Thoracic aorta (tissue), 2 donors: ENCODE measurements around the gene FAM170B. TPM values are rescaled to one million over a fixed set of nuclear protein-coding genes. Genes with fewer than 3 reads are reported as not detected.

Experiments used
- ATAC-seq: fragments of 150-250 bp; one replicate; pipeline ENCODE4 v1.8.0; 2017; ENCODE audit warnings: low read depth; ENCODE audit not compliant: insufficient number of reproducible peaks, low FRiP score
- DNase-seq: peaks from one replicate; pipeline ENCODE4 v3.0.0-alpha.2; 2020; ENCODE audit warnings: low spot score
- H3K27ac ChIP-seq, 2 donors: fragments of 200-600 bp; sonication (generic); 1 replicate in 1 of 2; 2 replicates in 1 of 2; pipeline ENCODE4 v1.5.1; 2016; ENCODE audit warnings: mild to moderate bottlenecking in 2 of 2, moderate library complexity in 2 of 2
- H3K27me3 ChIP-seq: fragments of 200-600 bp; sonication (generic); replicated peaks from 2 replicates; pipeline ENCODE4 v1.6.0; 2016; ENCODE audit warnings: mild to moderate bottlenecking; ENCODE audit not compliant: insufficient read depth
- H3K36me3 ChIP-seq: fragments of 200-600 bp; sonication (generic); one replicate; pipeline ENCODE4 v1.5.1; 2016
- H3K4me1 ChIP-seq, 2 donors: fragments of 200-600 bp; sonication (generic); 1 replicate in 1 of 2; 2 replicates in 1 of 2; pipeline versions ENCODE4 v1.5.1 to v1.6.0; 2016; ENCODE audit warnings: low read depth in 2 of 2, mild to moderate bottlenecking in 1 of 2; ENCODE audit not compliant: control insufficient read depth in 1 of 2
- H3K4me3 ChIP-seq: fragments of 200-600 bp; sonication (generic); 2 replicates; pipeline ENCODE4 v1.5.1; 2016; ENCODE audit warnings: mild to moderate bottlenecking
- H3K9me3 ChIP-seq: fragments of 200-600 bp; sonication (generic); 2 replicates; pipeline ENCODE4 v1.5.1; 2016
- total RNA-seq, 2 donors: library from RNA; depleted of rRNA; stranded (reverse); fragments of >200 nt; gene quantifications; one replicate each; pipeline versions ENCODE4 v1.1.0 to v1.2.3, GENCODE V29; 2016
- TF ChIP-seq, protein P1 (sequence below): fragments of 200-600 bp; sonication (generic); IDR thresholded peaks from one replicate; pipeline ENCODE4 v1.5.1; 2019; ENCODE audit warnings: antibody characterized with exemption

The FAM170B gene
- total RNA-seq, 2 donors from 2014 or later = not detected

DNA sequence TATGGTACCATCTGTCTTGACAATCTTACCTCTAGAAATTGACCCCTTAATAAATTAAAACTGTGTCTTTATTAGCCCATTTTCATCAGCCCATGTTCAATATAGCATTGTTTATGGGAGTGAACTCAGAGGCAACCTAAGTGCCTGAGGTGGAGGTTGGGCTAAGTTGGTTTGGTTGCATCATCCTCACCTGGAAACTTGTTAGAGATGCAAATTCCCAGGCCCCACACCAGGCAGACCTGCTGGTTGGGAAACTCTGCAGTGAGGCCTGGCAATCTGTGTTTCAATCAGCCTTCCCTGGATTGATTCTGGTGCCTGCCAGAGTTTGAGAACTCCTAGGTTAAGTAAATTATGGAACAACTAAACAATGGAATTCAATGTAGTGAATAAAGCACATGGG is 9.4 kb upstream of the FAM170B start:
- TF ChIP-seq, protein P1, sequence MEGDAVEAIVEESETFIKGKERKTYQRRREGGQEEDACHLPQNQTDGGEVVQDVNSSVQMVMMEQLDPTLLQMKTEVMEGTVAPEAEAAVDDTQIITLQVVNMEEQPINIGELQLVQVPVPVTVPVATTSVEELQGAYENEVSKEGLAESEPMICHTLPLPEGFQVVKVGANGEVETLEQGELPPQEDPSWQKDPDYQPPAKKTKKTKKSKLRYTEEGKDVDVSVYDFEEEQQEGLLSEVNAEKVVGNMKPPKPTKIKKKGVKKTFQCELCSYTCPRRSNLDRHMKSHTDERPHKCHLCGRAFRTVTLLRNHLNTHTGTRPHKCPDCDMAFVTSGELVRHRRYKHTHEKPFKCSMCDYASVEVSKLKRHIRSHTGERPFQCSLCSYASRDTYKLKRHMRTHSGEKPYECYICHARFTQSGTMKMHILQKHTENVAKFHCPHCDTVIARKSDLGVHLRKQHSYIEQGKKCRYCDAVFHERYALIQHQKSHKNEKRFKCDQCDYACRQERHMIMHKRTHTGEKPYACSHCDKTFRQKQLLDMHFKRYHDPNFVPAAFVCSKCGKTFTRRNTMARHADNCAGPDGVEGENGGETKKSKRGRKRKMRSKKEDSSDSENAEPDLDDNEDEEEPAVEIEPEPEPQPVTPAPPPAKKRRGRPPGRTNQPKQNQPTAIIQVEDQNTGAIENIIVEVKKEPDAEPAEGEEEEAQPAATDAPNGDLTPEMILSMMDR = no peak
- H3K27me3 ChIP-seq = no peaks in the 10 kb centered on the region

DNA sequence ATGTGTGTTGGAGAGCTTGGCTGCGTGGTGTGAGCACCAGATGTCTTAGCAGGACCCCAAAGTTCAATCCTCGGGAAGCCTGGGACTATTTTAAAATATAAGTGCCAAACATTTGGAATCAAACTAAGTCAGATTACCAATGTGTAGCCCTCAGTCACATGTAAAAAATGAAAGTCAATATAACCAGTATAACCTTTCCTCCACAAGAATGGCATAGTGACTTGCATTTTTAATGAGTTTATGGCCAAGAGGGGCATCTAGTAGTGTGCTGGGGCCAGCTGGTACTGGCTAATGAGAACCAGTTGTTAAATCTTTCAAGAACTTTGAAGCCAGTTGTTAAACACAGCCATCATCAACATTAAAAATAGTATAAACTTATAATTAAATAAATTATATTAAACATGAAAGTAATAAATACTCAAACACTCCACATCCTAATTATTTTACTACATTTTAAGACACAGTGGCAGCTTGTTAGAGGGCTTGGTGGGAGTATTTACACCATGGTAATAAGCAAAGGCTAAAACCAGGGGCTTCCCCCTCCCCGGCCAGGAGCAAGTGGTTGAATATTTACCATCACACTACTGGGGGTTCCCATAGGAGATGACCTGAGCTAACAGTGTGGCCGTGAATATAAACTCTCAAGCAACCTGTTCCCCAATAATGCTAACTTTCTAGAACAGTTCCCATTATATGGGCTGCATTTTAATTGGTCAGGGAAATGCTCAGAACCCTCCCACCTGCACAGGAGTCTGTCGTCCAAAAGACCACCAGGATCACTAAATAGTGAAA is 7.9 kb upstream of the FAM170B start:
- Histone ChIP-seq H3K9me3 (no peaks in the 10 kb centered on the region), H3K4me1 (peaks cover 10 to 28% of the 10 kb centered on the region in 2 donors), H3K27ac (no peak overlapping the region), H3K36me3 (no peaks in the 10 kb centered on the region), H3K27me3 (no peaks in the 10 kb centered on the region), H3K4me3 (no peak overlapping the region)
- TF ChIP-seq, protein P1 = no peak
- DNase-seq (no peak), ATAC-seq (no peak)

More for the DNA sequence above, 9.4 kb upstream of the FAM170B start:
- Histone ChIP-seq H3K9me3 (peaks cover 7% of the 10 kb centered on the region), H3K36me3 (no peaks in the 10 kb centered on the region), H3K4me1 (peaks cover 10 to 26% of the 10 kb centered on the region in 2 donors), H3K4me3 (no peak overlapping the region), H3K27ac (no peak overlapping the region)
- DNase-seq = no peak
- no peak for ATAC-seq

DNA sequence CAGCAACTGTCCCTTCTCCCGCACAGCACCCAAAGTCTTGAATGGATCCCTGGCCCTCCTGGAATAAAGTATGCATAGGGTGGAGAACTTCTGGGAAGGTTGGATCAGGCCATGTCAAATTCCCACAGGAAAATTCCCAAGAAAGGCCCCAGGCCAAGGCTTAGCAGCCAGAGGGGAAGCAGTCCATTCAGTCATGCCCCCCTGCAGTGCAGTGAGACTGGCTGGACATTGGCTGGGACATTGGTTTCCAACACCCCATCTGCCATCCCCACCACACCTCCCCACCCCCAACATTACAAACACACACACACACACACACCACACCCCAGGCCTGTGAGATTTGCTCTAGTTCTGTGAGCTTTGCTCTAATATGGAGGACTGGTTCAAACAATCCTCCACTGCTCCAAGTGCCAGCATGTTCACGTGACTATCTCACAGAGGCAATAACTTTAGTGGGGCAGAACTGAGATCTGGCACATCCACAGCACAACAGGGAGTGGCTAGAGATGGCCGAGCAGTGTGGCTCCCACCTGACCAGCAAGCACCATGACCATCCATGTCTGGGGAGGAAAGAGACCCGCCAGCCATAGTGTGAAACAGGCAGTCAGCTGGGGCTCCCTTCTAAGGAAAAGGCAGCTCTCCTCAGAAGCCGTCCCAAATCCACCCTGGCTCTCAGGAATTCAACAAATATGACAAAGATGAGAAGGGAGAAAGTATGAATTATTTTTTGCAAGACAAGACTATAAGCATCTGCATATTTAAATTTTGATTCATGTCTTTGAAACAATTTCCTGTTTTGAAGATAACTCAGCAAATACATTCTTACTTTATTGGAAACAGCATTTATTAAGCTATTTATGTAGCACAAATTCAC is 6.7 kb upstream of the FAM170B start:
- Histone ChIP-seq H3K4me3 (no peak overlapping the region), H3K9me3 (no peaks in the 10 kb centered on the region), H3K36me3 (no peaks in the 10 kb centered on the region), H3K27ac (peak overlapping the region in 1 of 2 donors; percentile 8), H3K4me1 (peaks cover 13 to 38% of the 10 kb centered on the region in 2 donors), H3K27me3 (no peaks in the 10 kb centered on the region)
- TF ChIP-seq, protein P1 = no peak
- ATAC-seq (no peak), DNase-seq (no peak)

DNA sequence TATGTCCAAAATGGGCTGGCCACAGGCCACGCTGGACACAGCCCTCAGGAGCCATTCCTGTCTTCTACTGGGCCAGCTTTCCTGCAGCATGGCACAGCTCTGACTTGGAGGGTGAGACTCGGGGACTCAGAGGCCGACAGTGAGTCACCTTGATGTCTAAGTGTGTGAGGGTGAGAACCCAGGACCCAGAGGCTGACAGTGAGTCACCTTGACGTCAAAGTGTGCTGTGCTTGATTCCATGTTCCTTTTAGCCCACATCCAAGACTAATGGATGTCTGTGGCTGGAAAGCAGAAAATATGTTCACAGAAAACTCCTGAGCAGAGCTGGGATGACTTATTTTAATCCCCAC is 6.0 kb upstream of the FAM170B start:
- peaks cover 13 to 41% of the 10 kb centered on the region in 2 donors for H3K4me1 ChIP-seq
- no peaks in the 10 kb centered on the region for H3K27me3 ChIP-seq
- TF ChIP-seq, protein P1 = no peak
- no peak overlapping the region for H3K4me3 ChIP-seq
- DNase-seq (no peak), ATAC-seq (no peak)
- H3K36me3 ChIP-seq = no peaks in the 10 kb centered on the region
- peak overlapping the region; percentile 43 to 59 for H3K27ac ChIP-seq
- H3K9me3 ChIP-seq = no peaks in the 10 kb centered on the region
